T-helper 1 cell treated with Interleukin-12 subunit alpha and Interleukin-12 subunit beta and Interleukin-4 antibody, amounts not matched to agents 30 μg/mL and 1 μg/mL, for 36 hours (primary cell): ENCODE results near the gene UNC119B.

Experiments
- H3K27ac Mint-ChIP-seq: one replicate; pipeline ENCODE4 v1.8.0; 2021; ENCODE audit warnings: mild to moderate bottlenecking, mixed read lengths
- H3K27me3 Mint-ChIP-seq: one replicate; pipeline ENCODE4 v1.8.0; 2021; ENCODE audit warnings: low read depth, mixed read lengths
- H3K36me3 Mint-ChIP-seq: one replicate; pipeline ENCODE4 v1.8.0; 2021; ENCODE audit warnings: low read depth, mixed read lengths
- H3K4me1 Mint-ChIP-seq: one replicate; pipeline ENCODE4 v1.8.0; 2021; ENCODE audit warnings: low read depth, mixed read lengths
- H3K4me3 Mint-ChIP-seq: one replicate; pipeline ENCODE4 v1.8.0; 2021; ENCODE audit warnings: mild to moderate bottlenecking, moderate library complexity, mixed read lengths
- H3K9me3 Mint-ChIP-seq: one replicate; pipeline ENCODE4 v1.8.0; 2021; ENCODE audit warnings: mixed read lengths

Gene UNC119B

DNA sequence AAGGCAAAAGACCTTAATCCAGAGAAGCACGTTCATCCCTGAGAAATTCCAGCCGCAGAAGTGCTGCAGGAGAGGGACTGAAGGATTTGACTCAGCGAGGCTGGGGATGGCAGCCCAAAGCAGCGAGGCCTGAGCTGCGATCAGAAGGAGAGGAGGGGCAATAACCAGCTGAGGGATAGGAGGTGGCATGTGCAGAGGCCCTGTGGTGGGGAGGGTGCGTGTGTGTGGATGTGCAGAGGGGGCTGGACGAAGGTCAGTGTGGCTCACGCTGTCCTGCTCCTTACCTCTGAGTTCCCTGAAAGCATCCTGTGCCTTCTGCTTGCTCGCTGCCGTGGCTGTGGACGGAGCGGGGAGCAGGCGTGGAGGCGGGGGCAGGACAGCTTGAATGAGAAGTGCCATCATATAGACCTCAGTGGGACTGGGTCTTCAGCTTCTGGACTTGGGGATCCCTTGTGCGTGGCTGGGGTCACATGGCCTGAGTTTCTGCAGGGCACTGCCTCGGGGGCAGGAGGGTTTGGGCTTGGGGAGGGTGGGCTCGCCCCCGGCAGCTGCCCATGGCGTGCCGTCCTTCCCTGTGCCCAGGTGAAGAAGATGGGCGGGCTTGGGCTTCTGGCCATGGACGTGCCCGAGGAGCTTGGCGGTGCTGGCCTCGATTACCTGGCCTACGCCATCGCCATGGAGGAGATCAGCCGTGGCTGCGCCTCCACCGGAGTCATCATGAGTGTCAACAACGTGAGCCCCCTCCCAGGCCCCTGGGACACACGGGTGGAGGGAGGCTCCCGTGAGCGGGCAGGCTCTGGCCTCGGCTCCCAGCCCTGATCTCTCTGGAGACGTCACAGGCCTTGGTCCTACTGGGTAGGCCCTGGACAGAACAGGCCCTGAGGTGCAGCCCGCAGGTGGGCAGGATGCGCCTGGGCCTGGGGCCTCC, 26.4 kb downstream of the UNC119B start:
- Mint-ChIP-seq H3K36me3 (peaks cover 2% of the 10 kb centered on the region), H3K4me3 (no peak overlapping the region), H3K27me3 (no peaks in the 10 kb centered on the region), H3K4me1 (no peaks in the 10 kb centered on the region), H3K9me3 (no peaks in the 10 kb centered on the region), H3K27ac (no peak overlapping the region)

DNA sequence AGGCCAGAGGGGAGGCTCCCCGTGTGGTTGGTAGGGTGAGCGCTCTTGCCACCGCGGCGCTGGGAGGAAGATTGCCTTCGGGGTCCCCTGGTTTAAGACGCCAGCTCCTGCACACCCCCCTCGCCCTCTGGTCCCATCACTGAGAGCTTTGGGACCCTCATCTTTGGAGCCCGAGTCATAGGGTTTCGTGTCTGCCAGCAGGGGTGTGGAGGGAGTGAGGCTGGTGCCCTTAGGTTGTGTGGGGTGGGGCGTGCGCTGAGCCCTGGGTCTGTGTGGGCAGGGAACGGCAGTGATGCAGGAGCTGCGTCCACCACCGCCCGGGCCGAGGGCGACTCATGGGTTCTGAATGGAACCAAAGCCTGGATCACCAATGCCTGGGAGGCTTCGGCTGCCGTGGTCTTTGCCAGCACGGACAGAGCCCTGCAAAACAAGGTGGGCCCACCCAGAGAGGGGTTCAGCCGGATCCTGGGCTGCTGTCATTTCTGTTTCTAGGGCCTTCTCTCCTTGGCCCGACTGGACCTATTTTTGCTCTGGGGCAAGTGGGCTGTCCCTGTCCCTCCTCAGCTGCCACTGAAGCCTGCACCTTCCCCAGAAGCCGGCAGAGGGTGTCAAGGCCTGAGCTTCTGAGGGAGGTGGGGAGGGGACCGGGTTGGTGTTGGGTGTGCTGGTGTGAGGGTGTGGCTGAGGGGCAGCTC, 27.4 kb downstream of the UNC119B start:
- Mint-ChIP-seq H3K27me3 (no peaks in the 10 kb centered on the region), H3K4me3 (no peak overlapping the region), H3K36me3 (peaks cover 2% of the 10 kb centered on the region), H3K27ac (no peak overlapping the region), H3K9me3 (no peaks in the 10 kb centered on the region), H3K4me1 (no peaks in the 10 kb centered on the region)

DNA sequence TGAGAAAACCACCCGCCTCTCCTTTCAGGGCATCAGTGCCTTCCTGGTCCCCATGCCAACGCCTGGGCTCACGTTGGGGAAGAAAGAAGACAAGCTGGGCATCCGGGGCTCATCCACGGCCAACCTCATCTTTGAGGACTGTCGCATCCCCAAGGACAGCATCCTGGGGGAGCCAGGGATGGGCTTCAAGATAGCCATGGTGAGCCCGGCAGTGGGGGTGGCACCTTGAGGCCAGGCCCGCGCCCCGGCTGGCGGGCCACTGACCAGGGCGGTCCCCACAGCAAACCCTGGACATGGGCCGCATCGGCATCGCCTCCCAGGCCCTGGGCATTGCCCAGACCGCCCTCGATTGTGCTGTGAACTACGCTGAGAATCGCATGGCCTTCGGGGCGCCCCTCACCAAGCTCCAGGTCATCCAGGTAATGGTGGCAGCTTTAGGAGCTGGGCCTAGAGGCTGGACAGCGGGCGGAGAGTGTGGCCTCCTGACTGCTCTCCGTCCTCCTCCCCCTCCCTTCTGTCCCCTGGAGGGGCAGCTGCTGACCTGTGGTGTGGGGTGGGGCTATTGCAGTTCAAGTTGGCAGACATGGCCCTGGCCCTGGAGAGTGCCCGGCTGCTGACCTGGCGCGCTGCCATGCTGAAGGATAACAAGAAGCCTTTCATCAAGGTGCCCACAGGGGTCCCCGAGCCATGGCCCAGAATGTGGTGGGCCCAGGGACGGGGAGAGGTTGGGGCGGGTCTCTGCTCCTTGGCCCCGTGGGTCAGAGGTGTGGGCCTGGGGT, 28.2 kb downstream of the UNC119B start:
- H3K27ac Mint-ChIP-seq, result no peak overlapping the region
- H3K36me3 Mint-ChIP-seq, result peaks cover 2% of the 10 kb centered on the region
- H3K4me3 Mint-ChIP-seq, result no peak overlapping the region
- no peaks in the 10 kb centered on the region for H3K9me3 Mint-ChIP-seq
- H3K27me3 Mint-ChIP-seq, result no peaks in the 10 kb centered on the region
- no peaks in the 10 kb centered on the region for H3K4me1 Mint-ChIP-seq

DNA sequence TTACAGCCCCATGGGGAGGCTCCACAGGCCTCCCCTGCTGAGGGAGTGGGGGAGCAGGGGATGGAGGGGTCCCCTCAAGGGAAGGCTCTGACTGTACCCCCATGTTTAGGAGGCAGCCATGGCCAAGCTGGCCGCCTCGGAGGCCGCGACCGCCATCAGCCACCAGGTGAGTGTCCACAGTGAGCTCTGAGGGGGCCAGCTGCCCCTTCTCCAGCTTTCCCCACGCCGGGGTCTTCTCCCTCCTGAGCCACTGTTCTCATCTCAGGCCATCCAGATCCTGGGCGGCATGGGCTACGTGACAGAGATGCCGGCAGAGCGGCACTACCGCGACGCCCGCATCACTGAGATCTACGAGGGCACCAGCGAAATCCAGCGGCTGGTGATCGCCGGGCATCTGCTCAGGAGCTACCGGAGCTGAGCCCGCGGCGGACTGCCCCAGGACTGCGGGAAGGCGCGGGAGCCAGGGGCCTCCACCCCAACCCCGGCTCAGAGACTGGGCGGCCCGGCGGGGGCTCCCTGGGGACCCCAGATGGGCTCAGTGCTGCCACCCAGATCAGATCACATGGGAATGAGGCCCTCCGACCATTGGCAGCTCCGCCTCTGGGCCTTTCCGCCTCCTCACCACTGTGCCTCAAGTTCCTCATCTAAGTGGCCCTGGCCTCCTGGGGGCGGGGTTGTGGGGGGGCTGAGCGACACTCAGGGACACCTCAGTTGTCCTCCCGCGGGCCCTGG, 28.9 kb downstream of the UNC119B start:
- Mint-ChIP-seq H3K27ac (no peak overlapping the region), H3K27me3 (no peaks in the 10 kb centered on the region), H3K9me3 (no peaks in the 10 kb centered on the region), H3K4me3 (no peak overlapping the region), H3K4me1 (no peaks in the 10 kb centered on the region), H3K36me3 (no peaks in the 10 kb centered on the region)

DNA sequence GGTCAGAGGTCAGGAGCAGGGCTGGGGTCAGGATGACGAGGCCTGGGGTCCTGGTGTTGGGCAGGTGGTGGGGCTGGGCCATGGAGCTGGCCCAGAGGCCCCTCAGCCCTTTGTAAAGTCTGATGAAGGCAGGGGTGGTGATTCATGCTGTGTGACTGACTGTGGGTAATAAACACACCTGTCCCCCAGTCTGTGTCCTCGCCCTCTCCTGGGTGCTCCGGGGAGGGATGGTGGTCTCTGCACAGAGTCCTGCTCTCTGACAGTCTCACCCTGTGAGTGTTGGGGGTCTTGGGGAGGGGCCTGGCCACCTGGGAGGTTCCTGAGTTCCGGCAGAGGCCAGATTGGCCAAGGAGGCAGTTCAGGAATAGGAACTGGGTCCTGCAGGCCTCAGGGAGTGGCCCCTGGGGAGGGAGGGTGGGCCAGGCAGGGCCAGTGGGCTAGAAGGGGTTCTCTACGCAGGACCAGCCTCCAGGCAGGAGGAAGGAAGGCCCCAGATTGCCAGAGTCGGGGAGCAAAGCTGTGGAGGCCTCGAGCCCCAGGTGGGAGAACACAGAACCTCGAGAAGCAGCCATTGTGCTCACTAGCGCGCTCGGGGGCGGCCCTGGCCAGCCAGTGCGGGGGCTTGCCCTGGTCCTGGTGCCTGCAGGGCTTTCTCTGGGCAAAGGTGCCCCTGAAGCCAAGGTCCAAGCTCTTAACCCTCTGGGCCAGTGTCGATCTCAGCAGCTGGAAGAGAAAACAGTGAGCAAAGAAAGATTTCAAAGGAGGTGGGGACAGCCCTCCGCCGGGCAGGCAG, 29.8 kb downstream of the UNC119B start:
- Mint-ChIP-seq H3K9me3 (no peaks in the 10 kb centered on the region), H3K27ac (no peak overlapping the region), H3K4me3 (no peak overlapping the region), H3K4me1 (no peaks in the 10 kb centered on the region), H3K36me3 (no peaks in the 10 kb centered on the region), H3K27me3 (no peaks in the 10 kb centered on the region)

DNA sequence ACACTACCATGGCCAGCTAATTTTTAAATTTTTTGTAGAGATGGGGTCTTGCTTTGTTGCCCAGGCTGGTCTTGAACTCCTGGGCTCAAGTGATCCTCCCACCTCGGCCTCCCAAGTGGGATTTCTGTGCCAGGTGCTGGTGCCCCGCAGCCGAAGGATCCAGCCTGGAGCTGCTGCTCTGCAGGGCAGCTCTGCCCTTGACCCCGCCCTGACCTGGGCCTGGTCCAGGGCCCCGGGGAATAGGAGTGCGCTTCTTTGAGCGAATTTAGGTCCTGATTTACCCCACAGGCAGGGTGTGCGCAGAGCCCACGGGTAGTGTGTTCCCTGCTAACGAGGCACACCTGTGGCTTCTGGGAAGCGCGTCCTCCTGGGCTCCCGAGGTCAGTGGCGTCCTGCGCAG, 30.6 kb downstream of the UNC119B start:
- H3K4me1 Mint-ChIP-seq, result no peaks in the 10 kb centered on the region
- no peaks in the 10 kb centered on the region for H3K36me3 Mint-ChIP-seq
- no peak overlapping the region for H3K27ac Mint-ChIP-seq
- no peak overlapping the region for H3K4me3 Mint-ChIP-seq
- H3K9me3 Mint-ChIP-seq, result no peaks in the 10 kb centered on the region
- no peaks in the 10 kb centered on the region for H3K27me3 Mint-ChIP-seq

DNA sequence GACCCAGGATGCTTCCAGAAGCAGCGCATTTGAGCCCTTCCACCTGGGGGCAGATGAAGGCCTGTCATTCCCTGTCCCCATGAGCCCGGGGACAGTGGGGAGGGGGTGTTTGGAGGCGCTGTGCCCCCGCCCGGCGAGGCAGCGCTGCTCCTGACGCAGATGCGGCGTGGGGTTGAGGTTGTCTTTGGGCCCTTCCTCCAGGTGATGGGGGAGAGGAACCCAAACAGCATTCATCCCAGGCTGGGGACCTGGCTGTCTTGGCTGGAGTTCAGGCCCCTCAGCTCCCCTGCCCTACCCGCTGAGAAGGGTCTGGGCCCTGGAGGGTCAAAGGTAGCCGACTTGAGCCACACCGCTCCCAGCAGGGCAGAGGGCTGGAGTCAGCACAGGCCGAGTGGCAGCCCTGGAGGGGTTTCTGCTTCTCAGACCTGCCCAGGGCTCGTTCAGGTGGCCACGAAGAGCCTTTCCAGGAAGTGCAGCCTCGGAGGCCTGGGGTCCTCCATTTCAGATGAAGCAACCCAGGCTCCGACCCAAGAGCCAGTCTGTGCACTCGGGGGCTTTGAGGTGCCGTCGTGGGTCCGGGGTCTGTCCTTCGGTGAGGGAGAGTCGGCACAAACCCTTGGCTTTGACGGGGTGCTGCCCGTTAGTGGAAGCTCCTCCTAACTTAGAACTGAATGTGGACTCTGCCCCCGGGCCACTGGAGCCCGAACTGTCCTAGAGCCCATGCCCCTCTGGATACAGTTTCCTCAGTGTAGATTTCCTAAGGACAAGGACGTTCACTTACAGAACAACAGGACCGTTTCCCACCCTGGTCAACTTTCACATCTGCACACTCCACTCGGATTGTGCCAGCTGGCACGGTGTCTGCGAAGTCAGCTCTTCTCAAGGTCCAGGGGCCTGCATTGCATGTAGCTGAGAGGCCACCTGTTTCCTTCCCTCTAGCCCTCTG, 31.5 kb downstream of the UNC119B start:
- Mint-ChIP-seq H3K27me3 (no peaks in the 10 kb centered on the region), H3K27ac (no peak overlapping the region), H3K36me3 (no peaks in the 10 kb centered on the region), H3K9me3 (no peaks in the 10 kb centered on the region), H3K4me1 (no peaks in the 10 kb centered on the region), H3K4me3 (no peak overlapping the region)

DNA sequence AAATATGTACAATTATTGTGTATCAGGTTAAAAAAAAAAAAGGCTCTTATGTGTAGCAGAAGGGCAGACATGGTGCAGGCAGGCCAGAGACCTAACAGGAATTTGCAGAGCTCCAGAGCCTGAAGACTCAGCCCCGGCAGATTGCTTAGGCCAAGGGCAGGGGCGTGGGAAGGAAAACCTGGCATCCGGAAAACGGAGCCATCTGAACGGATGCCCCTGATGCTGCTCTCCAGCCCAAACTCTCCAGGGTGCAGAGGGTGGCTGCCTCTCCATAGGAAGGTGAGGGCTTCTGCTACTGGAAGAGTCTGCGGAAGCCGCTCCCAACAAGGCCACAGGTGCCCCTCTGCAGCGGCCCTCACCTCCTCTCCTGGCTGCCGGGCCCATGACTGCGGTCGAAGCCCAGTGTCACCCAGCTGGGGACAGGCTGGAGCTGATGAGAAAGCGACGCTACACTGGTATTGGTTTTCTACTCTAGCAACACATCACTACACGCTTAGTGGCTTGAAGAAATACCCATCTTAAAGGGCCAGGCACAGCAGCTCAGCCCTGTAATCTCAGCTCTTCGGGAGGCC, 34.8 kb downstream of the UNC119B start:
- Mint-ChIP-seq H3K27ac (no peak overlapping the region), H3K36me3 (no peaks in the 10 kb centered on the region), H3K27me3 (no peaks in the 10 kb centered on the region), H3K9me3 (no peaks in the 10 kb centered on the region), H3K4me1 (no peaks in the 10 kb centered on the region), H3K4me3 (no peak overlapping the region)

DNA sequence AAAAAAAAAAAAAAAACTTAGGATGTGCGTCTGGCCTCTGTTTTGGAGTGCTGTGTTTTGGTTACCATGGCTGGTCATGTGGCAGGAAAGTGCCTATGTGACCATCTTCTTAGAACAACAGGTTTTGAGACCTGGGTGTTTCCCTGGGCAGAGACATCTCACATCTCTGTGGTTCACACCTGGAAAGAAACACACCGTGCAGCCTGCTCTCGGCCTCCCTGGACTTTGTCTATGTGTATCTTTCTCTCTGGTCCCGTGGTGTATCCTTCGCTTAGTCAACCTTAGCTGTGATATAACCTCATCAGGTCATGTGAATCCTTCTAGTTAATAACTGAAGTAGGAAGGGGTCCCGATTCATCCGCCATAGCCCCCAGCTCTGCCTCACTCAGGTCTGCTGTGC, 38.0 kb downstream of the UNC119B start:
- H3K4me3 Mint-ChIP-seq, result no peak overlapping the region
- no peaks in the 10 kb centered on the region for H3K36me3 Mint-ChIP-seq
- H3K4me1 Mint-ChIP-seq, result no peaks in the 10 kb centered on the region
- no peak overlapping the region for H3K27ac Mint-ChIP-seq
- H3K27me3 Mint-ChIP-seq, result peaks cover 4% of the 10 kb centered on the region
- no peaks in the 10 kb centered on the region for H3K9me3 Mint-ChIP-seq

DNA sequence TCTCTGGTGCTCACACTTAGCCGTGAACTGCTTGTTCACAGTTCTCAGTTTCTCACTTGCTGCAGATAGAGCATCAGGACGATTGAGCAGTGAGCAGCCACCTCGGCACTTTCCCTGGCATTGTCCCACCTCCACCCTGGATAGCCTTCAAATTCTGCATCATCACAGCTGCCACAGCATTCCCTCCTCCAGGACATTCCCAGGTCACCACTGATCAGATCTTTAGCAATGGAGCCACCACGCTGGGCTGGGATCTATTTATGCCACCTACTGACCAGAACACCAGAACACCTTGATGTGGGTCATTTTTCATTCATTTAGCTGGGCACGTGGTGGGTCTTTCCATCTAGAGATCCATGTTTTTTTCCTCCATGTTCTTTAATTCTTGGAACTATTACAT, 39.0 kb downstream of the UNC119B start:
- H3K4me3 Mint-ChIP-seq, result no peak overlapping the region
- peaks cover 7% of the 10 kb centered on the region for H3K27me3 Mint-ChIP-seq
- H3K4me1 Mint-ChIP-seq, result no peaks in the 10 kb centered on the region
- no peaks in the 10 kb centered on the region for H3K36me3 Mint-ChIP-seq
- H3K27ac Mint-ChIP-seq, result no peak overlapping the region
- H3K9me3 Mint-ChIP-seq, result peaks cover 4% of the 10 kb centered on the region

DNA sequence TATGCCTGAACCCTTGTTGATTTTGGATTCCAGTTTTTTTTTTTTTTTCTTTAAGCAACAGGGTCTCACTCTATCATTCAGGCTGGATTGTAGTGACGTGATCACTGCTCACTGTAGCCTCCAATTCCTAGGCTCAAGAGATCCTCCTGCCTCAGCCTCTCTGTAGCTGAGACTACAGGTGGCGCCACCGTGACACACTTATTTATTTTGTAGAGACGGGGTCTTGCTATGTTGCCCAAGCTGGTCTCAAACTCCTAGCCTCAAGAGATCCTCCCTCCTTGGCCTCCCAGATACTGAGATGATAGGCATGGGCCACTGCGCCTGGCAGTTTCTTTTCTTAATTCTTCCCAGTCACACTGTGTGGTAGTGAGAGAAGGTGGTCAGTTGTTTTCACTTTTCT, 40.5 kb downstream of the UNC119B start:
- H3K4me1 Mint-ChIP-seq, result no peaks in the 10 kb centered on the region
- H3K36me3 Mint-ChIP-seq, result no peaks in the 10 kb centered on the region
- no peak overlapping the region for H3K4me3 Mint-ChIP-seq
- H3K27me3 Mint-ChIP-seq, result peaks cover 7% of the 10 kb centered on the region
- H3K27ac Mint-ChIP-seq, result no peak overlapping the region
- H3K9me3 Mint-ChIP-seq, result peaks cover 10% of the 10 kb centered on the region

DNA sequence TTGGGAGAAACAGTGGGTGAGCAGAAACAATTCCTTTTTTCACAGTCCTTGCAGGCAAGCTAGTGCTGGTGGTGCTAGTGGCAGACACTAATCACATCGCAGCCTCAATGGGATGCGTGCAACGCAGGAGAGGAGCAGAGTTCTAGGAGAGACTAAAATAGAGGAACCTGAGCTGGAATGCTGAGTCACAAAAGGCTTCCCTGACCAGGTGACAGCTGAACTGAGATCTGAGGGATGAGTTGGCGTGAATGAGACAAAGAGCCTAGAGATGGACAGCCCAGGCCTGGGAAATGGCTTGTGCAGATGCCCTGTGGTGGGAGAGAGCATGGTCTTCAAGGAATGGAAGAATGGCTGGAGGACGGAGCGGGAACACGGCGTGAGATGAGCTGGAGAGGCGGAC, 41.1 kb downstream of the UNC119B start:
- no peak overlapping the region for H3K27ac Mint-ChIP-seq
- H3K4me1 Mint-ChIP-seq, result no peaks in the 10 kb centered on the region
- H3K27me3 Mint-ChIP-seq, result peaks cover 7% of the 10 kb centered on the region
- peaks cover 10% of the 10 kb centered on the region for H3K9me3 Mint-ChIP-seq
- H3K4me3 Mint-ChIP-seq, result no peak overlapping the region
- H3K36me3 Mint-ChIP-seq, result no peaks in the 10 kb centered on the region
